Anterior cingulate cortex (tissue), 58 donors: ENCODE results near the gene DYDC1.
A peak's percentile ranks its signal among the peaks of the same experiment; 100 is the strongest.
"Not testable (repeated sequence)": the region's sequence is repeated elsewhere in the genome, so short reads cannot be mapped to it uniquely, and the experiment has no call there.

Experiments
- DNase-seq, 58 donors: peaks; one replicate each; lab custom pipeline; 2025; lab: John Stamatoyannopoulos, UW

Gene DYDC1

GRCh38 chr10:80350251-80350650 lies 6.3 kb downstream of the DYDC1 start:
- DNase-seq, result no peak

- no peak for DNase-seq
Observed at GRCh38 chr10:80344912-80345311, 11.6 kb downstream of the DYDC1 start.

- no peak for DNase-seq
Observed at GRCh38 chr10:80344276-80344675, 12.3 kb downstream of the DYDC1 start.

GRCh38 chr10:80333983-80334382 lies 22.6 kb downstream of the DYDC1 start:
- DNase-seq, result peak in 2 of 58 donors; percentile 12 to 18

- DNase-seq, result no peak
Observed at GRCh38 chr10:80324891-80325364, 31.6 kb downstream of the DYDC1 start.

GRCh38 chr10:80324086-80324485 lies 32.5 kb downstream of the DYDC1 start:
- no peak for DNase-seq

GRCh38 chr10:80323311-80323710 lies 33.2 kb downstream of the DYDC1 start:
- DNase-seq, result no peak

GRCh38 chr10:80322711-80323110 lies 33.8 kb downstream of the DYDC1 start:
- DNase-seq, result no peak

GRCh38 chr10:80322158-80322557 lies 34.4 kb downstream of the DYDC1 start:
- DNase-seq, result no peak

GRCh38 chr10:80321183-80321582 lies 35.4 kb downstream of the DYDC1 start:
- DNase-seq, result no peak

- DNase-seq, result no peak
Observed at GRCh38 chr10:80320377-80320776, 36.2 kb downstream of the DYDC1 start.

GRCh38 chr10:80319725-80320290 lies 36.7 kb downstream of the DYDC1 start:
- no peak for DNase-seq

- DNase-seq, result no peak
Observed at GRCh38 chr10:80319318-80319717, 37.2 kb downstream of the DYDC1 start.

GRCh38 chr10:80318742-80319141 lies 37.8 kb downstream of the DYDC1 start:
- DNase-seq, result no peak

- DNase-seq, result no peak
Observed at GRCh38 chr10:80315391-80315790, 41.2 kb downstream of the DYDC1 start.

GRCh38 chr10:80313523-80313922 lies 43.0 kb downstream of the DYDC1 start:
- no peak for DNase-seq

- DNase-seq, result not testable (repeated sequence)
Observed at GRCh38 chr10:80305989-80306388, 50.6 kb downstream of the DYDC1 start.

- DNase-seq, result no peak
Observed at GRCh38 chr10:80296942-80297341, 59.6 kb downstream of the DYDC1 start.

- DNase-seq, result no peak
Observed at GRCh38 chr10:80292607-80293239, 63.8 kb downstream of the DYDC1 start.

GRCh38 chr10:80290474-80291220 lies 65.9 kb downstream of the DYDC1 start:
- DNase-seq, result no peak

GRCh38 chr10:80289451-80290287 lies 66.9 kb downstream of the DYDC1 start, which contains the start of gene MAT1A:
TSS of gene MAT1A (minus strand) at chr10:80289658. CDS start at chr10:80289423, 235 bp downstream.
- no peak for DNase-seq
